NCI-H446 treated with DMSO at 0.1 percent for 48 hours (cell line): ENCODE data around the gene LDLRAP1.

Source experiments
- DNase-seq: peaks from one replicate; lab custom pipeline; 2025; lab: John Stamatoyannopoulos, UW

LDLRAP1 gene

DNA sequence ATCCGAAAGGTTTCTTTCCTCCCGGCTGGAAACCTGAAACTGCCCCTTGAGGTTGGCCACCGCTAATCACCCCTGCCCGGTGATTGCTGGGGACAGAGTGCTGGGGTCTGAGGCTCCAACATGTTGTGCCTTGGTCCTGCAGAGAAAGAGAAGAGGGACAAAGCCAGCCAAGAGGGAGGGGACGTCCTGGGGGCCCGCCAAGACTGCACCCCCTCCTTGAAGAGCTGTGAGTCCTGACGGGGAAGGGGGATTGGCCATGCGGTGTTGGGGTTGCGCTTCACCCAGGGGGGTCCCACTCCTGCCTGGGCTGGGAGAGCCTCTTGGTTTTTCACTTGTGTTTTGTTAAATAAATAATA lies 19.5 kb downstream of the LDLRAP1 start:
- no peak for DNase-seq

DNA sequence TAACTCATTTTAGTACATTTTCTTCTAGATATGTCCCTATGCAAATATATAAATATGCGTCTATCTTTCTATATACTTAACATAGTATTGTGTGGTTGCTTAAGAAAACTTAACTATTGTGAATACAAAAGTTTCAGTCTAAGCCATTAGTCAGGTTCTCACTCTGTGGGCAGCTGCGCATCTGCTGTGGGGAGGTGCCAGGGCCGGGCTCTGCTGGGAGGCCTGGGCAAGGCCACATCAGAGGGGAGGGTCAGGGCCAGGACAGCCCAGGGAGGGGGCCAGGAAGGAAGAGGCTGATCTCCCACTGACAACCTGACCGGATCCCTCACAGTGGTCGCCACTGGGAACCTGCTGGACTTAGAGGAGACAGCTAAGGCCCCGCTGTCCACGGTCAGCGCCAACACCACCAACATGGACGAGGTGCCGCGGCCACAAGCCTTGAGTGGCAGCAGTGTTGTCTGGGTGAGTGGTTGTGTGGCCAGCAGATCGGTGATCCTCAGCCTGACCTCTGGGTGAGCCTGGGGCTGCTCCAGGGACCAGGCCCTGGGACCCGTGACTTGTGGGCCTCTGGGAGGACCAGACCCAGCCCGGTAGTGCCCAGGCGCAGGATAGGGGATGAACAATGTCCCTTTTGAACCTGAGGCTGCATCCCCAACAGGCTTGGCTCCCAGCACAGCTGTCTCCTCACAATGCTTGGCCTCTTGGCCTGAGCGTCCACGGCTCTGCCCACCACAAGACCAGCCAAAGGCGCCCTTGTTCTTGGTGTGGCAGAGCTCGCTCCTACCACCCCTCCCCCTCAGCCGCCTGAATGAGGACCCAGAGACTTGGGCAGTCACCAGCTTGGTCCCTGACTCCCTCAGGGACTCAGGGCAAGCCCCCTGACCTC lies 20.2 kb downstream of the LDLRAP1 start:
- DNase-seq = no peak

DNA sequence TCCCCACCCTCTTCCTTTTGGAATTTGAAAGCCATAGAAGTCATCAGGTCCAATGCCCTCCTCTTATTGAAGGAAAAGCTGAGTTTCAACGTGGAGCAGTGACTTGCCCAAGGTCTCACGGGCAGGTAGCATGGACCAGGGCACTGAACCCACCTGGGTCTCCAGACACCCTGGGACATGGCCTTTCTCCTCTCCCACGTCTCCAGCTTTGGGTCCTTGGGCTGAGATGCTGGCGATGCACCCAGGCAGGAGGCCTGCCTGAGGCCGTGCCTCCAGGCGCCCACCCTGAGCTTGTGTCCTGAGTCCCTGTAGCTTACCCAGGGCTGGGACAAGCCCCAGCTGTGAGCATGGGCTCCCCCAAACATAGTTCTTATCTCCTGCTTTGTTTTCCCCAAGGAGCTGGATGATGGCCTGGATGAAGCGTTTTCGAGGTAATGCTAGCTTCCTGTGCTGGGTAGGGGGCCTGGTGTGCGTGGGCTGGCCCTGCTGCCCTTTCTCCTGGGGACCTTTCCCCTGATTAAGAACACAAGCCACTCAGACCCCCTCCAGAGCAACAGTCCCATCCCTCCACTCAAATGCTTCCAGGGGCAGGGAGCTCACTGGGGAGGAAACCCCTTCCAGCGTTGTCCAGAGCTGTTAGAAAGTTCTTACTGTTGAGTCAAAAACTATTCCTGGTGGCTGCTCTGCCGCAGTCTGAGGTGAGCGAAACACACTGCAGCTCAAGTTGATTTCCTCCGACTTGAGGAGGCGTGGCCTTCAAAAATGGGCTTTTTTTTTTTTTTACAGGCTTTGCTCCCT lies 21.6 kb downstream of the LDLRAP1 start:
- no peak for DNase-seq

DNA sequence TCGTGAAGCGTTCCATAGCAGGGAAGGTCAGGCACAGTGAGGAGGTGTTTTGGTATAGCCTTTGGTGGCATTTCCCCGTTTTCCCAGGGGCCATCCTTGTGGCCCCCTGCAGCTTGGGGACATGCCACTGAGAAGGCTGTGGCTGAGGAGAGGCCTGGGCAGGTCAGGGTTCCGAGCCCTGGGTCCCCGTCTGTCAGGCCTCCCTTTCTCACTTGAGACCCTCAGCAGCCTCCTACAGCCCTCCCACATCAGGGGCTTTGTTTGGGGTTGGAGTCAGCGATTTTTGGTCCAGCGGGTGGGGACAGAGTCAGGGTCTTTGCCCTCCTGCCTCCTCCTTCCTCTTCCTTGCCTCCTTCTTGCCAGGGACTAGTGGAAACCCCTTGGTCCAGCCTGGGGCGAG lies 22.2 kb downstream of the LDLRAP1 start:
- DNase-seq = no peak

DNA sequence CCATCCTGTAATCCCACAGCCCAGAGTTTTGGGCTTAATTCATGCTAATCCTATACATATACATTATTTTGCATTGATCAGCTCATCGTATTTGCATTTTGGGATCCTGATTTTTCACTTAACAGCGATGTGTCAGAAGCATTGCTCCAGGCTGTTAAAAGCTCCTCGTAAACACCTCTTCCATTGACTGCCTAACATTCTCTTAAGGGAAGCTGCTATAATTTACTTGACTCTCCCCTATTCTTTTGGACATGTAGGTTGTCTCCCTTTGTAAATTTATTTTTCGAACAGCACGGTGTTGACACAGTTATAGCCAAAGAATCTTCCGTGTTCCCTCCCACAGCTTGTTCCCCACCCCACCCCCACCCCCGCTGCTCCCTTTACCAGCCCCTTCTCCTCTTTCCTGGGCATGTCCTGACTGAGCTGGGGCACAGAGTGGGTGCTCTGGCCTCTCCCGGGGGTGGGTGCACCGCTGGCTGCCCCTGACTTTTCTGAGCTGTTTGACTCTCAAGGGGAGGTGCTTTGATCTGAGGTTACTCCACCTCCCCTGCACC lies 22.8 kb downstream of the LDLRAP1 start:
- DNase-seq = no peak

DNA sequence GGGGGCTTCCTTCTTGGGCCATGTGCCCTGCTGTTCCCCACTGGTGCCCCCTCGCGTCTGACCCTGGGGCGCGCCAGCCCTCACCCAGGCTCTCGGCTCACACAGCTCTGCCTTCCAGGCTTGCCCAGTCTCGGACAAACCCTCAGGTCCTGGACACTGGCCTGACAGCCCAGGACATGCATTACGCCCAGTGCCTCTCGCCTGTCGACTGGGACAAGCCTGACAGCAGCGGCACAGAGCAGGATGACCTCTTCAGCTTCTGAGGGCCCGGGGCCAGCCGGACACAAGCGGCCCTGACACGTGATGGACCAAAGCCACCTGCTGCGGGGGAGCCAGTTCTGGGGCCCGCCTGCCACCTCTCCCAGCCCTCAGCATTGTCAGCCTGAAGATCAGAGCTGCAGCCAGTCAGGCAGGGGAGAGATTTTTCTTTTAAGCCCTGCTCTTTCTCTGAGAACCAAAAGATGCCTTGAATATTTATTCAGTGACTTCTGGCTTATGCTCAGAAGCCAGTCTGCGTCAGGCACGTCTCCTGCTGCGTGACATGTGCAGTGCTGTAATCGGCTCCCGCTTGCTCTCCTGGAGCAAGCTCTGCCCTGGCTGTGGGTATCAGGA lies 23.4 kb downstream of the LDLRAP1 start:
- DNase-seq = no peak

DNA sequence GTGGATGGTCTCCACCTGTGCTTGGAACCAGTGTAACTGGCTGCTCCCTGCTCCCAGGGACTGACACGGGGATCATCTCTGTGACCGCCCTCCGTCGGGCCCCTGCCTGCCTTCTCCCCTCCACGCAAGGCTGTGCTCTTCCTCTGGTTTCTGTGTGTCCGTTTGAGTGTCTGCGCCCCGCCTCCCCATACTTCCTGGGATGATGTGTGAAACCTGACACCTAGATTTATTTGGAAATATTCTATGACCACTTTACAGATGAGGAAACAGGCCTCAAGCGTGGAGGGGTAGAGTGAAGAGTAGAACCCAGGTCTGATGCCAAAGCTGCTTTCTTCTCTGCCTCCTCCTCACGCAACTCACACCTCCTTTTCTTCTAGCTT lies 24.3 kb downstream of the LDLRAP1 start:
- no peak for DNase-seq

DNA sequence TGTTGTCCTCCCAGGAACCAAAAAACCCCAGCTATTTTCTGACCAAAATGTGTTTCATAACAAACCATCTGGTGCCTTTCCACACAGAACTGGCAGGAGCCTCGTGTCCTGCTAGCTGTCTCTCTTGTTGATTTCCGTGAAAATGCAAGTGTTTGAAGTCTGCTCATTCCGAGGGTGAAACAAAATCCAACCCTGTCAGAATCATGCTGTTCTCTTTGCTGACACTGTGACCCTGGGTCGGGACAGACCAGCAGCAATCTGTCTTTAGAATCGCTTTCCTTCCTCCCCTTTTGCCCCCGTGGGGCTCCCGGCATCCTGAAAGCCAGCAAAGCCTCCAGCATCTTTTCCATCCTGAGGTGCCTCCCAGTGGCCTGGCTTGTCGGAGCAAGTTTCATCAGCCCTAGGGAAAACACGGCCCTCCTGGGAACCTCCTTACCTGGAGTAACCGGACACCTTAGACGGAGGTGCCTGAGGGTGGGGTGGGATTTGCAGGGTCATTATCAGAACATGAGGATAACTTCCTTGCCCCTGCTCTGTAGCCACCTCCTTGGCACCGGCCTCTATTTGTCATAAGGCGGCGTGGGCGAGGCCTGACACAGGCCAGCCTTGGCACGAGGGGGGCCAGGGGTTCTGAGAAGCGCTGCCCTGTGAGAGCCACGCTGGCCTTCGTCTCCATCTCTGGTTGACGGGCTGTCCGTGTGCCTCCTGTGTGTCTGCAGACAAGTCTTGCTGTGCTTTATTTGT lies 24.9 kb downstream of the LDLRAP1 start:
- no peak for DNase-seq

DNA sequence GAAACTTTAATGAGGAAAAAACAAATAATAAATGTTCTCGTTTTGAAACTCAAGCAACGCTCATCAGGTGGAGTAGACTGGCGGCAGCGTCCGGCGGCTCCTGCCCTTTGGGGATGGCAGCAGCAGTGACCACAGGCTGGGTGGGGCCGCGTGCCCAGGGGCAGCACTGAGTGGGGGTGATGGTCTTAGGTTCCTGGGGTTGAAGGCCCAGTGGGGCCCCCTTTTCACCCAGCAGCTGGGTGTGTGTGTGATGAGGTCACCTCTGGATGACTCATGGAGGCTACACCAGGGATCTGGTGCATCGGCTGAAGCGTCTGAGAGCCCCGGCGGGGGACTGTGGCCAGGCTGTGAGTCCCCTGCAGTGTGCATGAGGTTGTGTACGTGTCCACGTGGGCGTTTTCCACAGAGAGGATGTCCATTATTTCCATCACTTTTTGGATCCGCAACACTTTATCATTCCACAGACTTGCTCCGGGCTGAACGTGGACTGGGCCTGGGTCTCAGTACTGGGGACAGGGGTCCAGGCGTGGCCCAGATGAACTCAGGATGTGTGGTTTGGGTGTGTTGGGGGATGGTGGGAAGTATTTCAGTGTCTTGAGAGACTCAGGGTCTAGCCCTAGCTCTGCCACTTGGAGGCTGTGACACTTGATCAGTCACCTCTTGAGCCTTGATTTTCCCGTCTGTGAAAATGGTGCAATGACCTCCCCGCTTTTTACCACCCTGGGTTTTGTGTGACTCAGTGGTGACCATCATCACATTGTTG lies 25.6 kb downstream of the LDLRAP1 start:
- no peak for DNase-seq

DNA sequence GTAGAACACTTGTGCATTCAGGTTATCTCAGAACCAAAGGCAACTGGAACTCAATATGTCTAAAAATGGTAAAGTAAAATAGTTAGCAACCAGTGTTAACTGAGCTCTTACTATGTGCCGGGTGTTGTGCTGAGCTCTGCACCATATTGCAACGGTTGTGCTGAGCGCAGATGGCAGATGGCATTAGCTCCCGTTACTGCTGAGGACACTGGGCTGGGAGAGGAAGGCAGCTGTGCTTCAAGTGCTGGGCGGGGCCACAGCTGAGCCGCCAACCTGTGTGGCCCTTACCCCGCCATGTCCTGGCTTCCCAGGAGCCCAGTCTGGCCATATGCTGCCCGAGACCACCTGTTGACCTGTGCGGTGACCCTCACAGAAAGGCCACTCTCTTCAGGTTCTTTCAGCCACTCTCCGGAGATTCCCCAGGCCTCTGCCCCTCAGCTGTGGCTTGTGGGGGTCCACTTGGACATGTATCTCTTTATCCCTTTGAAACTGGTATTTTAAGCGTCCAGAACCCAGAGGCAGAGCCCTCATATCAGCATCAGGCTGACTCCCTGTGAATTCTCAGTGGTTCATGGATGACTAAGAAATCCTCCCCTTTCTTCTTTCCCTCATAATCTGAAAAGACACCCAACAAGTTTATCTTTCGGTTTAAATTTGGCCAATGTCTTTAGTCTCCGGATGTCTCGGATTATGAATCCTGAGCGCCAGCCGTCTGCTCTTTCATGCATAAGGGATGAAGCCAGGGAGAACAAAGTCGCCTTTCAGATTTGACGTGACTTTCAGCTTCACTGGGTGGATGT lies 26.4 kb downstream of the LDLRAP1 start:
- DNase-seq = no peak

DNA sequence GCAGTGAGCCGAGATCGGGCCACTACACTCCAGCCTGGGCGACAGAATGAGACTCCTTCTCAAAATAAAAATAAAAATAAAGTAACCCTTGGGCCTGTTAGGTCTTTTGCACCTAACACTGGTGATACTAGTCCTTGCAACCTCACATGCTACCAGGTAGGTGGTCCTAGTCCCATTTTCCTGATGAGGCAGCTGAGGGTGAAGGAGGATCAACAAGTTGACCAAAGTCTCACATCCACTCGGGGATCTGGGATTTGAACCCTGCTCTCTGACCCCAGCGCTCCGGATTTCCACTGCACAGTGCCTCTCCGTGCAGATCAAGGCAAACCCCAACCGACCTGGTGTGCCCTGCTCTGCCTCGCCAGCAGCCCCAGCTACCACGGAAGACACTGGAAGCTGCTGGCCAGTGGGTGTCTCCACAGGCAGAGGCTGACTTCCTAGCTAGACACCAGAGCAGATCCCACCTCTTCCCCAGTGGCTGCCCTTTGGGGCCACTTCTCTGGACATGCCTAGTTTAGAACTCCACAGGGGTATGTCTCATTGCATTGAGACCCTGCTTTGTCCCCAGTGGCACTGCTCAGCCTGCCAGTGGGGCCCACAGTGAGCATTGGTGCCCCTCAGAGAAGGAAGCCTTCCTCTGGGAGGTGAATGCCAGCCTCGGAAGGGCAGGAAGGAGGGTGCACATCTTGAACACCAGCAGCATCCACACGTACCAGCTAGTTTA lies 27.6 kb downstream of the LDLRAP1 start:
- DNase-seq = no peak

DNA sequence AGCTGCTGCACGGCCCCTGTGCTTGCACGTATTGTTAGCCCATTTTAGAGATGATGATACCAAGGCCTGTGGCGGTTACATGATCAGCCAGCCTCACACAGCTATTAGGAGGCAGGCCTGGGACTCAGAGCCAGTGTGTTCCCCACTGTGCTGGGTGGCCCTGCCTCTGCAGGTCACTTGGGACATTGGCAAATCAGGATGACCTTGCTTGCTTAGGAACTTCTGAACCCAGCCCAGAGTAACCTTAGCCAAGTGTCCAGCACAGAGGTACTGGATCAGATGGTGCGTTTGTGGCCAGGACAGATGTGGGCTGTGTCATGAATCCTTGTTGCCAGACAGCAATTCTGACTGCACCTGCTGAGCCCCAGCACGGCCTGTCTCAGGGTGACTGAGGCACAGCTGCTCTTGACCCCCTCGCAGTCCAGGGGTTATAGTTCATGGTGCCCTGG lies 28.1 kb downstream of the LDLRAP1 start:
- no peak for DNase-seq

DNA sequence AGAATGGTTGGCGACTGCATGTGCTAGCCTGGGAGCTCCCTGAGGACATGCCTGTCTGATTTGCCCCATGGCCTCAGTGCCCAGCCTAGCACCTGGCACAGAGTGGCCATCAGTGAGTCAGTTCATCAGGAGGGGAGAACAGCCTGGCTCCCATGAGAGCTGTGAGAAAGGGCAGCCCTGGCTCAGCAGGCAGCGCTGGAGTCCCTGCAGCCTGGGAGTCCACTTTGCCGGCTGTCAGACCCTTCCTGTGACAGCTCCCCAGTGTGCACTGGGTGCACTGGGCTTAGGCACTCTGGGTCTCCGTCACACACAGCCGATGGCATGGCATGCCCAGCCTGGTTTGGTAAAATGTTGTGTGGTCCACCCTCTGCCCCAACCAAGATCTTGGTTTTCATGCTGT lies 28.7 kb downstream of the LDLRAP1 start:
- DNase-seq = no peak

DNA sequence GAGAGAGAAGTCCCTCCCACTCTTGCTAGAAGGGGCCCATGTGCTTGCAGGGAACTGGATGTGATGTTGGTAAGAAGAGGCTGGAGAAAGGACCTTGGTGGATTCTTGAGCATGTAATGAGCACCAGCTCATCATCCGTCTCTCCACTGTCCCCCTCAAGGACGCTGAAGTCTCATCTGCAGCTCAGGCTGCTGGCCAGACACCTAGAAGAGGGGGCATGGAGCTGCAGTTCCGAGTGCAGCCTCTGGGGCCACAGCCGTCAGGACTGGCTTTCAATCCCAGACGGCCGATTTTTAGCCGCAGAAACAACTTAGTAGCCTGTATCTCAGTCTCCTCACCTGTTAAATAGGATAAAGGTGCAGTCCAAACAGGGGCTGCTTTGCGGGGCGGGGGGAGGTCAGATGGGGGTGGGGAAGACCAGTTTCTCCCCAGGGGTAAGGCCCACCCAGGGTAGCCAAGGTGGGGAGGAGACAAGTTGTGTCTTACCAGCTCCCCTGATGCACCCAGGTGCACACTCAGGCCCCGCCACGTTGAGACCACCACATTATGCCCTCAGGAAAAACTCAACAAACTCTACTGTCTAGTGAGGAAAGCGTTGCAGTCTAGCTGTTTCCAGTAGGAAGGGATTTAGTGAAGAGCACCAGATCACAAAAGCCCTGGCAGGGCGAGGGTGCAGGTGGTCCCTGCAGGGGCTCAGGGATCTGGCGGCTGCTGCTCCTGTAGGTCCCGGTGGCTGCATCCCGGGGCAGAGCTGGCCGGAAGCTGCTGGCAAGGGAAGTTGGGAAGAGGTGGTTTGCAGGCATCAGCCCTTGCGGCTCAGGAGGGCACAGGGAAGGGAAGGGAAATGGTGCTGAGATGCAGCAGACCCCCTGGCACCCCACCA lies 29.5 kb downstream of the LDLRAP1 start:
- no peak for DNase-seq

DNA sequence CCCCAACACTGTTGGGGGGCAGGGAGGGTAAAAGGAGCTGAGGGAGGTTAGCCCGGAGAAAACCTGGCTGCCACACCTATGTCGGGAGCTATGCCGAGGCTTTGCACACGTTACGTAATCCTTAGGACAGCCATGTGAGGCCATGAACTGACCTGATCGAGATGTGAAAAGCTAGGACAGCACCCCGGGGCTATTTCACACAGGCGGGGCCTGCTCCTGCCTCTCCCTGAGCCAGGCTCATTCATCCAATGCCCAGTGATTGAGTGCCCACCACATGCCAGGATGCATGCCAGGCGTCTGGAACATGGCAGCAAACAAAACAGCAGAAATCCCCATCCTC lies 30.2 kb downstream of the LDLRAP1 start:
- no peak for DNase-seq

DNA sequence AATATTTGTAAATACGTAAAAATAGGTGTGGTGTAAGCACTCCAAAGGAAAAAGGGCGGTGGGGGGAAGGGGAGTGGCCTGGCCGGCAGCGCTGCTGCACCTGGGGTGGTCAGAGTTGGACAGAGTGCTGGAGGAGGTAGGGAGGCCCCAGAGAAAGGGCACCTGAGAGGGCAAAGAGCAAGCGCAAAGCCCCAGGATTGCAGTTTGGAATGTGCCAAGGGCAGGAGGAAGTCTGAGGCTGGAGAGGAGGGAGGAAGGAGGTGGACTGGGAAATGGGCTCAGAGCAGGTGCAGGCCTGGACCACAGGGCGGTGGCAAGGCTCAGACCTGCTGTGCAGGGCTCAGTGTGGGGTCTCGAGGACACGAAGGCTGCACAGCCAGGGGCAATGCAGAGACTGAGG lies 30.6 kb downstream of the LDLRAP1 start:
- DNase-seq = no peak

DNA sequence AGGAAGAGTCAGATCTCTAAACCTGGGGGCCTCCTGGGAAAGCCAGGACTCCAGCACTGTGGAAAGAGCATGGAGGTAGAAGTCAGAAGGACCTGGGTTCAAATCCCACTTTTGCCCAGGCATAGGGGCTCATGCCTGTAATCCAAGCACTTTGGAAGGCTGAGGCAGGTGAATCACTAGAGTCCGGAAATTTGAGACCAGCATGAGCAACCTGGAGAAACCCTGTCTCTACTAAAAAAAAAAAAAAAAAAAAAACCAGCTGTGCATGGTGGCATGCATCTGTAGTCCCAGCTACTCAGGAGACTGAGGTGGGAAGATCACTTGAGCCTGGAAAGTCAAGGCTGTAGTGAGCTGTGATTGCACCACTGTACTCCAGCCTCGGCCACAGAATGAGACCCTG lies 31.8 kb downstream of the LDLRAP1 start:
- no peak for DNase-seq

DNA sequence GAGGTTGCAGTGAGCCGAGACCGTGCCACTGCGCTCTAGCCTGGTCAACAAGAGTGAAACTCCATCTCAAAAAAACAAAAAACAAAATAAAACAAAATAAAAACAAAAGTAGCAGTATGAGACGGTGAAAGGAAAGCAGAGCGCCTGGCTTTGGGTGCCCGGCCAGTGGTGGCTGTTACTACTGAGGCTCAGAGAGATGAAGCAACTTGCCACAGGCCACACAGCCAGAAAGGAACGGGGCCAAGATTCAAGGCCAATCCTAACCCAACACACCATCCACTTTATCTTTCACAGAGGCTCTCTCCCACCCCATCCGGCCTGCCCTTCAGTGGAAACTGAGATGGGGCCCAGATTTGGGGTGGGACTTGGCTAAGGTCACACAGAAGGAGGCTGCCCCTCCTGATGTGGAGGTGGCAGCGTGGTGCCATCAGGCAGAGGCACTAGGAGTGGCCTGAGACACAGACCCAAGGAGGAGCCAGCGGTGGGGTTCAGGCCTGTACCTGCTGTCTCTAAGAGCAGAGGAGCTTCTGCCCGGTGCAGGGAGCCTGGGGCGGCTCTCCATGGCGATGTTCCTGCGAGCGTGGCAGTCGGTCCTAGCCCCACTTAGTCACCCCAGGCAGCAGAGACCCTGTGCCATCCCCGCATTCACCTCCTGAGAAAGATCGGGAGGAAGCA lies 33.2 kb downstream of the LDLRAP1 start:
- DNase-seq = no peak
